Activated T-cell treated with anti-CD3 and anti-CD28 coated beads, Interleukin-2, amount 50 U/mL, for 4 hours (primary cell): ENCODE measurements around the gene CRADD. TPM values are rescaled to one million over a fixed set of nuclear protein-coding genes. Genes with fewer than 3 reads are reported as not detected.

Experiments used
- ATAC-seq, 2 donors: fragments of 200-7000 bp; cut with Tn5 transposase; one replicate each; pipeline ENCODE4 v1.10.0; 2021
- DNase-seq: peaks from one replicate; pipeline ENCODE4 v3.0.0-alpha.2; 2020
- H3K27me3 Mint-ChIP-seq: one replicate; pipeline ENCODE4 v1.8.0; 2021; ENCODE audit warnings: low read depth, mixed read lengths
- H3K36me3 Mint-ChIP-seq: one replicate; pipeline ENCODE4 v1.8.0; 2022; ENCODE audit warnings: mixed read lengths; ENCODE audit not compliant: insufficient read depth
- H3K4me1 Mint-ChIP-seq: one replicate; pipeline ENCODE4 v1.8.0; 2021; ENCODE audit warnings: low read depth, mixed read lengths
- H3K4me3 Mint-ChIP-seq: one replicate; pipeline ENCODE4 v1.8.0; 2021; ENCODE audit warnings: mild to moderate bottlenecking, moderate library complexity, mixed read lengths
- H3K9me3 Mint-ChIP-seq: one replicate; pipeline ENCODE4 v1.8.0; 2021; ENCODE audit warnings: mixed read lengths
- total RNA-seq, 3 donors: library from RNA; stranded (reverse); gene quantifications; one replicate each; pipeline ENCODE4 v1.2.1, GENCODE V29; 2021

Gene CRADD
- total RNA-seq, 3 donors from 2014 or later: 6.9 to 9.9 (median 8.7) TPM

- Mint-ChIP-seq H3K4me3 (no peak overlapping the region), H3K9me3 (no peaks in the 10 kb centered on the region), H3K36me3 (peaks cover 11% of the 10 kb centered on the region), H3K27me3 (no peaks in the 10 kb centered on the region), H3K4me1 (peaks cover 43% of the 10 kb centered on the region)
- ATAC-seq (no peak), DNase-seq (no peak)
Observed at GRCh38 chr12:93680006-93680405, 2.8 kb downstream of the CRADD start.

DNA sequence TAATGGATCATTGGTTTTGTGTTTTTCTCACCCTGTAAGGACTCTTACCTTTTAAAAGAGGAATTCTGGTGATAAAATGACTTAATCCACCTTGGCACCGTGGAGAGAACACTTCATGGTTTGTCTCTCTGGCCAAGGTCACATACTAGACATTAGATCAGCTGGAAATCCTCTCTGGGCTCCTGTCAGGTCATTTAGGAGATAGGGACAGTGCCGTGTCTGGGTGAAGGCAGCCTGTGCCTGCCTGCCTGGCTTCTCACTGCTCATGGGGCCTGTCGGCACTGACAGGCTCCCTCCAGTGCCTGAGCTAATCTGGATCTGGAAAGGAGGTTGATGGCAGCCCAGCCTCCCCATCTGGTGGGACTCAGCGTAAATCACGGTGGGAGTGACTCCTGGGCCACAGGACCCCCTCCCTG is 5.7 kb downstream of the CRADD start:
- Mint-ChIP-seq H3K27me3 (no peaks in the 10 kb centered on the region), H3K4me1 (peaks cover 43% of the 10 kb centered on the region), H3K36me3 (peaks cover 11% of the 10 kb centered on the region), H3K4me3 (no peak overlapping the region), H3K9me3 (no peaks in the 10 kb centered on the region)
- no peak for DNase-seq
- ATAC-seq: no peak

- Mint-ChIP-seq H3K4me3 (no peak overlapping the region), H3K4me1 (peaks cover 39% of the 10 kb centered on the region), H3K36me3 (peaks cover 11% of the 10 kb centered on the region), H3K9me3 (no peaks in the 10 kb centered on the region), H3K27me3 (no peaks in the 10 kb centered on the region)
- DNase-seq: no peak
- no peak for ATAC-seq
Observed at GRCh38 chr12:93683410-93683809, 6.2 kb downstream of the CRADD start.

- ATAC-seq: no peak
Observed at GRCh38 chr12:93684716-93685115, 7.5 kb downstream of the CRADD start.

DNA sequence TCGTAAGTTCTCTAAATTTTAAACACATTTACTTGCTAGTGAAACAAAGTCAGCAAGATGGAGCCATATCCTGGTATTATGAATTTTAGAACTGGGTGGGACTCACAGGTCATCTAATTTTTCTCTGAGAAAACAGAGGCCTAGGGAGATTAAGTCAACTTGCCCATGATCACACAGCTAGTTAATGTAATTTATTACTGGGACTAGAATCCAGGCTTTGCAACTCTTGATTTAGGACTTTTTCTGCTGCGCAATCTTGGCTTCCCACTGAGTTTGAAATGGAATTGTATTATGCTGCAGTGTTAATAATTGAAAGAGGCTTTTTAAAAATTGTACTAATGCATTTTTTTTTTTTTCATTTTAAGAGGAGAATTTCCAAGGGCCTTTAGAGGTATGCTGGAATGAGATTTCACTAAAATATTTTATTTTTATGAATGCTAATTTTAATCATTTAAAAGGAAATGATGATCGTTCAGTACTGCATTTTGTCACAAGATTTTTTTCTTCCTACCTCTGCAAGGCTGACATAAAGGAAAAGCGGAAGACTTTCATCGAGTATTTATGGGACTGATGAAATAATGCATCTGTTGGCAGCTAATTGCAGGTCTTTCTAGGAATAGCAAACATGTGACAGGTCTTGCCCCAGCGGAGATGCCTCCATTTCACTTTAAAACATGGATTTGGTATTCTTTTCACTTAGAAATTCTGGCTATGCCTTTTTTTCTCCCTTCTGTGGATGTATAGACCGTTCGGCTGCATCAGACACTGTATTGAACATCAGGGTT is 9.6 kb downstream of the CRADD start:
- H3K4me1 Mint-ChIP-seq: peaks cover 47% of the 10 kb centered on the region
- no peaks in the 10 kb centered on the region for H3K9me3 Mint-ChIP-seq

More at GRCh38 chr12:93684716-93685115, 7.5 kb downstream of the CRADD start:
- peaks cover 7% of the 10 kb centered on the region for H3K36me3 Mint-ChIP-seq
- no peaks in the 10 kb centered on the region for H3K27me3 Mint-ChIP-seq
- H3K9me3 Mint-ChIP-seq: no peaks in the 10 kb centered on the region
- no peak for DNase-seq
- peaks cover 40% of the 10 kb centered on the region for H3K4me1 Mint-ChIP-seq
- peak overlapping the region; percentile 13 for H3K4me3 Mint-ChIP-seq

DNA sequence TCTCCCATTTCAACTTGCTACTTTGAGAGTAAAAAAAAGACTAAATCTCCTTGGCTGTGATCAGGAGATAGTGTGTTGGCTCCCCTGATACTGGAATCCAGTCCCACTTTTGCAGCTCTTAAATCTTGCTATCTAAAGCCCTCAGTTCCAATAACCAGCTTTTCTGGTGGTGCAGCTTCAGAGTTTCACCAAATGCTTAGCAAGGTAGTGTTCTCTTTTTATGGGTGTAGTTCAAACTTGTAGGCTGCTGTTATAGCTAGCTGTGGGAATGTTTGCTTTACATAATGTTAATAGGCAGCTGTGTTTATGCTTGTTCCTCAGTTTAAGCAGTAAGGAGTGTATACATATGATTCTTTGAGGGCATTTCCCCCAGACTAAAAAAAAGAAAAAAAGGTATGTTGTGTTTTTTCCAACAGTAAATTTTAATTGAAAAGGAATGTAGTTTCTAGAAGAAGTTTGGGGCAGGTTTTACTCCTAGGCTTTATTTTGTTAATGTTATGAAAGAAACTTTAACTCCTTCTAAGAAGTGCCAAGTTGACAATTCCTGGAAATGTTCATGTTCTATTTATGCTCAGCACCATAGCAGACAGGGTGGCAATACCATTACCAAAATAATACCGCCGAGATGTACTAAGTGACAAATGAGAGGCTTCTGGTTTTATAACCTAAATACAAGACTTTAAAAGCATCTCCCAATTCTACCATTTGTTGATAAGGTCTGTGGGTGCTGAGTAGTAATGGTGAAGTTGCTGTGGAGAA is 12.1 kb downstream of the CRADD start:
- ATAC-seq (no peak), DNase-seq (no peak)
- peaks cover 7% of the 10 kb centered on the region for H3K9me3 Mint-ChIP-seq
- H3K27me3 Mint-ChIP-seq: no peaks in the 10 kb centered on the region
- H3K36me3 Mint-ChIP-seq: peaks cover 9% of the 10 kb centered on the region
- H3K4me1 Mint-ChIP-seq: peaks cover 36% of the 10 kb centered on the region
- H3K4me3 Mint-ChIP-seq: no peak overlapping the region

More for the DNA sequence above, 9.6 kb downstream of the CRADD start:
- ATAC-seq (no peak), DNase-seq (no peak)
- Mint-ChIP-seq H3K36me3 (peaks cover 5% of the 10 kb centered on the region), H3K27me3 (no peaks in the 10 kb centered on the region), H3K4me3 (no peak overlapping the region)

DNA sequence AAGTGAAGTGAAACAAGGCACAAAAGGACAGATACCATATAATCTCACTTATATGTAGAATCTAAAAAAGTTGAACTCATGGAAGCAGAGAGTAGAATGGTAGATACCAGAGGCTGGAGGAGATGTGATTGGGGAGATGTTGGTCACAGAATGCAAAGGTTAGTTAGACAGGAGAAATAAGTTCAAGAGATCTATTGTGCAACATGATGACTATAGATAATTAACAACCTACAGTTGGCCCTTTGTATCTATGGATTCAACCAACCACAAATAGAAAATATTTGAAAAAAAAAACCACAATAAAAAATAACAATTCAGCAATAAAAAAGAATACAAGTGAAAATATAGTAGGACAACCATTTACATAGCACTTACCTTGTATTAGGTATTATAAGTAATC is 19.3 kb downstream of the CRADD start:
- Mint-ChIP-seq H3K27me3 (no peaks in the 10 kb centered on the region), H3K9me3 (peaks cover 7% of the 10 kb centered on the region), H3K4me1 (peaks cover 13% of the 10 kb centered on the region), H3K4me3 (no peak overlapping the region), H3K36me3 (peaks cover 6% of the 10 kb centered on the region)
- ATAC-seq (no peak), DNase-seq (no peak)

DNA sequence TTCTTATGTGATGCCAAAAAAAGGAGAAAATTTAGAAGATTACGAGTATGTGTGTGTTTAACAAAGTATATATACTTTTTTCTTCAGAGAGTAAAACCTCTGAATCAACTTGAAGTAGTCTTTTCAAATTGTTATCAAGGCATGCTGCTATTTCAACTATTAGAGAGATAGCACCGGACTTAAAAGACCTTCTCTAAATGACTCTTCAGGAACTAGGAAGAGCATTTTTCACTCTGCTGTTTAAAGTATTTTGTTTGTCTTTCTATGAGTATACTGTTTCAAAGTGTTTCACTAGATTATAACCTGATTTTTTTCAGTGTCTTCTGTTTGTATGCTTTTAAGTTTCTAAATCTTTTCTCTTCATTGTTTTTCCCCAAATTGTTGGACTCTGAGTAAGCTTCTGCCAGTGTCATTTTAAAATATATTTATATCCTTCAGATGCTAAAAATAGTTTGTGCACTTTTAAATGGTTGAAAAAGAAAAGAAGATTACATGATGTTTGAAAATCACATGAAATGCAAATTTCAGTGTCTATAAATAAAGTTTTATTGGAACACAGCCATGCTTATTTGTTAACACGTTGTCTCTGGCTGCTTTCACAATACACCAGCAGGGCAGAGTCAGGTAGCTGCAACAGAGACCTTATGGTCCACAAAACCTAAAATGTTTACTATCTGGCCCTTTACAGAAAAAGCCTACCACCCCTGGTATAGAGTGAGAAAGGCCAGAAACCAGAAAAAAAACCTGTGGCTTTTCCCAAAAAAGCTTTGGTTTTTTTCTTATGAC is 21.3 kb downstream of the CRADD start:
- Mint-ChIP-seq H3K36me3 (peaks cover 5% of the 10 kb centered on the region), H3K4me1 (peaks cover 22% of the 10 kb centered on the region), H3K27me3 (no peaks in the 10 kb centered on the region), H3K9me3 (no peaks in the 10 kb centered on the region), H3K4me3 (no peak overlapping the region)
- DNase-seq (no peak), ATAC-seq (no peak)

GRCh38 chr12:93699271-93700145 is 22.3 kb downstream of the CRADD start:
- Mint-ChIP-seq H3K36me3 (peaks cover 7% of the 10 kb centered on the region), H3K4me1 (peaks cover 26% of the 10 kb centered on the region), H3K9me3 (no peaks in the 10 kb centered on the region), H3K27me3 (no peaks in the 10 kb centered on the region), H3K4me3 (no peak overlapping the region)
- no peak for ATAC-seq
- no peak for DNase-seq

DNA sequence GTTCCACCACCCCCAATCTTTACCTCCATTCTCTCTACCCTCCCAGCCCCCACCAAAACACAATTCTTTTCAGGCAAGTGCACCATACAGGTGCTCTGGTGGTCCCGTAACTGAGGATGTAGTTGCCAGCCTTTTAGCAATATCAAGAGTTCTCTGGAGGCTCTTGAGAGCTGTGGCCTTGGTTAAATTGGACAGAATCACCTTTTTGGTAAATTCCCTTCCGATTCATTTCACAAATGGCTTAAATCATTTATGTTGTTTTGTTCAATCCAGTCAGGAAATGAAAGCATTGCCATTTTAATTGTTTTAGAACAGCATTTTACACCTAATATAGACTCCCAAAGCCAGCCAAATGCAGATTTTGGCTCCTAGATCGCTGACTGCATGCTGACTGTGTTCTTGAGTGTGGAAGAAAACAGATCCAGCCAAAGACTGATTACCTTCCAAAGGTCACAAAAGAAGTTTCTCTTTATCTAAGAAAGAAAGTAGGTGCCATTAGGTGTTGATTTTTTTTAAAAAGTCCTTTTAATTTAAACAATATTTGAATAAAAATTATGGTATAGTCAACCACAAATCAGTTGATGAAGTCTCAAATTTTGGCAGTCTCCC is 25.6 kb downstream of the CRADD start:
- peaks cover 13% of the 10 kb centered on the region for H3K36me3 Mint-ChIP-seq
- no peaks in the 10 kb centered on the region for H3K9me3 Mint-ChIP-seq
- no peaks in the 10 kb centered on the region for H3K27me3 Mint-ChIP-seq
- ATAC-seq (no peak), DNase-seq (no peak)
- peaks cover 36% of the 10 kb centered on the region for H3K4me1 Mint-ChIP-seq
- no peak overlapping the region for H3K4me3 Mint-ChIP-seq

DNA sequence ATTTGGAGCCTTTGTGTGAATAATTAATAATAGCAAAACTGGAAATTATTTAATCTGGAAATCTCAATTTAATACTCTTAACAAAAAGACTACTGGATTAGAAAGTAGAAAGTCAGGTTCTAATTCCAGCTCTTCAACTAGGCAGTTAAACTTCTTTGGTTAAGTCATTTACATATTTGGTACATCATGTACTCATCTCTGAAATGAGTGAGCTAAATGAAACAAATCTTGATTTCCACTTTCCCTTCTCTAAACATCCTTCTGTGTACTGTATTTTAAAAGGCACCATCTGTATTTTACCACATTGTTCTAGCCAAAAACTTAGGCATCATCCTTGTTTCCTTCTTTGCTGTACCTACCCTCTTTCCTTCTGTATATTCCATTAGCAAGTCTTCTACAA is 26.9 kb downstream of the CRADD start:
- Mint-ChIP-seq H3K9me3 (no peaks in the 10 kb centered on the region), H3K4me3 (no peak overlapping the region), H3K4me1 (peaks cover 33% of the 10 kb centered on the region), H3K27me3 (no peaks in the 10 kb centered on the region), H3K36me3 (peaks cover 12% of the 10 kb centered on the region)
- DNase-seq (no peak), ATAC-seq (no peak)

- no peak for ATAC-seq
- Mint-ChIP-seq H3K9me3 (peaks cover 4% of the 10 kb centered on the region), H3K27me3 (no peaks in the 10 kb centered on the region), H3K36me3 (peaks cover 16% of the 10 kb centered on the region), H3K4me3 (no peak overlapping the region), H3K4me1 (peaks cover 29% of the 10 kb centered on the region)
- DNase-seq: no peak
Observed at GRCh38 chr12:93704625-93705024, 27.4 kb downstream of the CRADD start.

DNA sequence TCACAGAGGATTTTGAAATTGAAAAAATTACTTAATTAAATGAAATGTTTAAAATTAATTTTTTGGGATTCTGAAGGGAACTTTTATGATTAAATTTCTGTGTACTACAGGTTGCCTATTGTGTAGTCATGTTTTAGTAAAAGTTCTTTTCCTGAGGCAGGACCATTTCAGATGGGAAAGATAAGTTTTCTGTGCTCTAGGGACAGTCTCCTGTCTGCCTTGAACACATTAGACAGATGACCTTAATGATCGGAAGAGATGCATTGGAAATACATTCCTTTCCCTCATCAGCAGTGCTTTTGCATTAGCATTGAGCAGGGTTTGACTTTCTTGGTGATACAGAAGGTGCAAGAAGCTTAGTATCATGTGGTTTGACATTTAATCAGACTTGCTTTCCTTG is 28.1 kb downstream of the CRADD start:
- H3K9me3 Mint-ChIP-seq: peaks cover 8% of the 10 kb centered on the region
- ATAC-seq: no peak

More for the DNA sequence above, 28.1 kb downstream of the CRADD start:
- H3K4me1 Mint-ChIP-seq: peaks cover 29% of the 10 kb centered on the region
- no peak overlapping the region for H3K4me3 Mint-ChIP-seq
- no peaks in the 10 kb centered on the region for H3K27me3 Mint-ChIP-seq
- peaks cover 19% of the 10 kb centered on the region for H3K36me3 Mint-ChIP-seq
- no peak for DNase-seq
